ENCODE results near the gene DSTYK. TPM values are rescaled to one million over a fixed set of nuclear protein-coding genes. Genes with fewer than 3 reads are reported as not detected.

The DSTYK gene
- total RNA-seq, 1 experiment from 2014 or later, result 6.3 TPM

- Mint-ChIP-seq H3K27me3 (ENCODE audit: insufficient read depth, unreplicated experiment) (no peaks in the 10 kb centered on the region), H3K9me3 (ENCODE audit: unreplicated experiment) (no peaks in the 10 kb centered on the region), H3K4me3 (ENCODE audit: unreplicated experiment) (no peak overlapping the region), H3K36me3 (ENCODE audit: insufficient read depth, unreplicated experiment) (no peaks in the 10 kb centered on the region), H3K27ac (ENCODE audit: unreplicated experiment) (no peak overlapping the region), H3K4me1 (ENCODE audit: low read depth, unreplicated experiment) (no peaks in the 10 kb centered on the region)
- DNase-seq, result no peak
- TF ChIP-seq CTCF (IDR thresholded peaks at IDR 0.05; ENCODE audit: insufficient read depth in 1 of 2, low read depth in 1 of 2, low read length in 1 of 2, severe bottlenecking in 1 of 2, unreplicated experiment in 1 of 2), result no peak
- no peaks in the 10 kb centered on the region for H3K9me3 ChIP-seq
- H3K4me1 ChIP-seq, result no peaks in the 10 kb centered on the region
- H3K36me3 ChIP-seq (ENCODE audit: control insufficient read depth, insufficient read depth, low read length), result no peaks in the 10 kb centered on the region
- H3K4me3 ChIP-seq (ENCODE audit: low read depth, low read length), result no peak overlapping the region
- intact Hi-C loops (cut with micrococcal nuclease; ENCODE audit: unreplicated experiment), result no loop called here
- CTCF ChIA-PET, result interaction anchor here (0.6 to 2.5 kb wide), 2 partner anchors 30 to 1220 kb away, joined by 3 to 16 read pairs; no protein-coding TSS in a partner anchor
- BruUV-seq (replicated peaks), result no TSS peak
- POLR2A ChIA-PET, result no interaction called here
- H3K27me3 ChIP-seq (replicated peaks; ENCODE audit: control insufficient read depth, insufficient read depth, low read length), result no peaks in the 10 kb centered on the region
Measured at GRCh38 chr1:205259324-205259832, 47.9 kb upstream of the DSTYK start.

- H3K4me3 Mint-ChIP-seq (ENCODE audit: unreplicated experiment), result no peak overlapping the region
- no peaks in the 10 kb centered on the region for H3K27me3 Mint-ChIP-seq (ENCODE audit: insufficient read depth, unreplicated experiment)
- no peak for TF ChIP-seq CTCF (IDR thresholded peaks at IDR 0.05; ENCODE audit: insufficient read depth in 1 of 2, low read depth in 1 of 2, low read length in 1 of 2, severe bottlenecking in 1 of 2, unreplicated experiment in 1 of 2)
- H3K9me3 Mint-ChIP-seq (ENCODE audit: unreplicated experiment), result no peaks in the 10 kb centered on the region
- H3K36me3 Mint-ChIP-seq (ENCODE audit: insufficient read depth, unreplicated experiment), result no peaks in the 10 kb centered on the region
- H3K27me3 ChIP-seq (replicated peaks; ENCODE audit: control insufficient read depth, insufficient read depth, low read length), result no peaks in the 10 kb centered on the region
- BruUV-seq (replicated peaks), result no TSS peak
- no peaks in the 10 kb centered on the region for H3K4me1 Mint-ChIP-seq (ENCODE audit: low read depth, unreplicated experiment)
- intact Hi-C loops (cut with micrococcal nuclease; ENCODE audit: unreplicated experiment), result no loop called here
- POLR2A ChIA-PET, result no interaction called here
- no peak overlapping the region for H3K27ac Mint-ChIP-seq (ENCODE audit: unreplicated experiment)
- H3K36me3 ChIP-seq (ENCODE audit: control insufficient read depth, insufficient read depth, low read length), result no peaks in the 10 kb centered on the region
- CTCF ChIA-PET, result interaction anchor here (0.6 to 2.5 kb wide), 2 partner anchors 29 to 1221 kb away, joined by 3 to 16 read pairs; no protein-coding TSS in a partner anchor
- no peak overlapping the region for H3K4me3 ChIP-seq (ENCODE audit: low read depth, low read length)
- H3K4me1 ChIP-seq, result no peaks in the 10 kb centered on the region
- no peaks in the 10 kb centered on the region for H3K9me3 ChIP-seq
- no peak for DNase-seq
Measured at GRCh38 chr1:205258719-205259118, 47.2 kb upstream of the DSTYK start.

GRCh38 chr1:205258261-205258691, 46.8 kb upstream of the DSTYK start:
- H3K27me3 ChIP-seq (replicated peaks; ENCODE audit: control insufficient read depth, insufficient read depth, low read length), result no peaks in the 10 kb centered on the region
- H3K9me3 ChIP-seq, result no peaks in the 10 kb centered on the region
- Mint-ChIP-seq H3K4me3 (ENCODE audit: unreplicated experiment) (no peak overlapping the region), H3K36me3 (ENCODE audit: insufficient read depth, unreplicated experiment) (no peaks in the 10 kb centered on the region), H3K27ac (ENCODE audit: unreplicated experiment) (no peak overlapping the region), H3K9me3 (ENCODE audit: unreplicated experiment) (no peaks in the 10 kb centered on the region), H3K27me3 (ENCODE audit: insufficient read depth, unreplicated experiment) (no peaks in the 10 kb centered on the region), H3K4me1 (ENCODE audit: low read depth, unreplicated experiment) (no peaks in the 10 kb centered on the region)
- ChIA-PET POLR2A (no interaction called here), CTCF (interaction anchor here (2.5 kb wide), 1 partner anchor 29 kb away, joined by 16 read pairs; no protein-coding TSS in a partner anchor)
- no peaks in the 10 kb centered on the region for H3K36me3 ChIP-seq (ENCODE audit: control insufficient read depth, insufficient read depth, low read length)
- H3K4me1 ChIP-seq, result no peaks in the 10 kb centered on the region
- intact Hi-C loops (cut with micrococcal nuclease; ENCODE audit: unreplicated experiment), result no loop called here
- TF ChIP-seq CTCF (IDR thresholded peaks at IDR 0.05; ENCODE audit: insufficient read depth in 1 of 2, low read depth in 1 of 2, low read length in 1 of 2, severe bottlenecking in 1 of 2, unreplicated experiment in 1 of 2), result no peak
- no peak overlapping the region for H3K4me3 ChIP-seq (ENCODE audit: low read depth, low read length)
- BruUV-seq (replicated peaks), result no TSS peak
- DNase-seq, result no peak
